ENCODE measurements around the gene CKLF.

DNA sequence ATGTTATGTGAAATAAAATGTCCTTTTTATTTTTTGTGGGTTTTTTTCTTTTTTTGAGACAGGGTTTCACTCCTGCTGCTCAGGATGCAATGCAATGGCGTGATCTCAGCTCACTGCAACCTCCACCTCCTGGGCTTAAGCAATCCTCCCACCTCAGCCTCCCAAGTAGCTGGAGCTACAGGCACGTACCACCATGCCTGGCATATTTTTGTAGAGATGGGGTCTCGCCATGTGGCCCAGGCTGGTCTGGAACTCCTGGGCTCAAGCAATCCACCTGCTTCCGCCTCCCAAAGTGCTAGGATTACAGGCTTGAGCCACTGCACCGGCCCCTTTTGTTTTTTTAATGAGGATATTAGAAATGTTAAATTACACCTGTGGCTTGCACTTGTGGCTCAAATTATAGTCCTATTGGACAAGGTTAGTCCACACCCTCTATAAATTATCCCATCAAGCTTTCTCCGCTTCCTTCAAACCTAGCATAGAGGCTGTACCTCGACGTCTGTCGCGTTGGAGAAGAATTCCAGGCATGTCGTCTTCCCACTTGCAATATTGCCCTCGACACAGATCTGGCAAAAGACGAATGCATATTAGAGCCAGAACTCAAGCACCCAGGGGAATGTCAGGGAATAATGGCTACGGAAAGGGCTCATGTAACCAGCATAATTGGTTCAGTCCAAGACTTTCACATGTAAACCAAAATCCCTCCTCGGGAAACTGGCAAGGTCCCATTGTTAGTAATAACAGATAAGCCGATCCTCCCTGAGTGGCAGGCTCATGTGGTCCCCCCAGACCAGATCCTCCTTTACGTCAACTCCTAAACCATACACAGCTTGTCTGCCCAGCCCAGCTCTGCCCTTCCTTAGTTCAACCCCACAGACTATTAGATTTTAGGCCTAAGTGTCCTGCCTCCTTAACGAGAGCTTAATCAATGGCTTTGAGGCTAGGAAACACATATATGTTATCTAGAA, 10.7 kb upstream of the CKLF start:
- TF ChIP-seq, protein P1, sequence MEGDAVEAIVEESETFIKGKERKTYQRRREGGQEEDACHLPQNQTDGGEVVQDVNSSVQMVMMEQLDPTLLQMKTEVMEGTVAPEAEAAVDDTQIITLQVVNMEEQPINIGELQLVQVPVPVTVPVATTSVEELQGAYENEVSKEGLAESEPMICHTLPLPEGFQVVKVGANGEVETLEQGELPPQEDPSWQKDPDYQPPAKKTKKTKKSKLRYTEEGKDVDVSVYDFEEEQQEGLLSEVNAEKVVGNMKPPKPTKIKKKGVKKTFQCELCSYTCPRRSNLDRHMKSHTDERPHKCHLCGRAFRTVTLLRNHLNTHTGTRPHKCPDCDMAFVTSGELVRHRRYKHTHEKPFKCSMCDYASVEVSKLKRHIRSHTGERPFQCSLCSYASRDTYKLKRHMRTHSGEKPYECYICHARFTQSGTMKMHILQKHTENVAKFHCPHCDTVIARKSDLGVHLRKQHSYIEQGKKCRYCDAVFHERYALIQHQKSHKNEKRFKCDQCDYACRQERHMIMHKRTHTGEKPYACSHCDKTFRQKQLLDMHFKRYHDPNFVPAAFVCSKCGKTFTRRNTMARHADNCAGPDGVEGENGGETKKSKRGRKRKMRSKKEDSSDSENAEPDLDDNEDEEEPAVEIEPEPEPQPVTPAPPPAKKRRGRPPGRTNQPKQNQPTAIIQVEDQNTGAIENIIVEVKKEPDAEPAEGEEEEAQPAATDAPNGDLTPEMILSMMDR (IDR thresholded peaks at IDR 0.05): no peak
- no peak for TF ChIP-seq POLR2A (IDR thresholded peaks at IDR 0.05)
- no peak for TF ChIP-seq EP300 (IDR thresholded peaks at IDR 0.05)
